ENCODE data around the gene MTUS2. TPM values are rescaled to one million over a fixed set of nuclear protein-coding genes. Genes with fewer than 3 reads are reported as not detected.

The MTUS2 gene
- total and polyA plus RNA-seq, 5 donors from 2014 or later, result 0.02 to 0.03 (median 0.03) TPM; not detected in 2

- no peaks in the 10 kb centered on the region for H3K27me3 ChIP-seq (ENCODE audit: control insufficient read depth, insufficient read depth, low read length)
- ATAC-seq (ENCODE audit: low read depth in 2 of 2) (no peak), DNase-seq (no peak)
- Mint-ChIP-seq H3K27ac (no peak overlapping the region), H3K9me3 (peaks cover 0 to 2% (median 0%) of the 10 kb centered on the region in 7 donors), H3K27me3 (peaks cover 10% of the 10 kb centered on the region), H3K4me3 (no peak overlapping the region), H3K4me1 (no peaks in the 10 kb centered on the region), H3K36me3 (no peaks in the 10 kb centered on the region)
- no peak overlapping the region for H3K27ac ChIP-seq (ENCODE audit: insufficient read depth, low read length, poor library complexity, severe bottlenecking)
- H3K4me3 ChIP-seq (ENCODE audit: low read depth, low read length), result no peak overlapping the region
- H3K4me1 ChIP-seq (ENCODE audit: control insufficient read depth, insufficient read depth, low read length, poor library complexity, severe bottlenecking), result no peaks in the 10 kb centered on the region
- H3K9me3 ChIP-seq (ENCODE audit: control insufficient read depth in 2 of 2, low read length in 2 of 2), result no peaks in the 10 kb centered on the region
- H3K36me3 ChIP-seq (ENCODE audit: control insufficient read depth, insufficient read depth, low read length), result no peaks in the 10 kb centered on the region
These were observed 467.1 kb downstream of the MTUS2 start for GRCh38 chr13:29287237-29287636.

GRCh38 chr13:29292045-29292444 lies 471.9 kb downstream of the MTUS2 start:
- Mint-ChIP-seq H3K4me3 (no peak overlapping the region), H3K36me3 (no peaks in the 10 kb centered on the region), H3K27ac (no peak overlapping the region)

GRCh38 chr13:29294821-29295220 lies 474.7 kb downstream of the MTUS2 start:
- no peaks in the 10 kb centered on the region for H3K36me3 ChIP-seq (ENCODE audit: control insufficient read depth, insufficient read depth, low read length)
- no peak overlapping the region for H3K4me3 ChIP-seq (ENCODE audit: low read depth, low read length)
- H3K27ac ChIP-seq (ENCODE audit: insufficient read depth, low read length, poor library complexity, severe bottlenecking), result no peak overlapping the region
- DNase-seq, result no peak
- ATAC-seq (ENCODE audit: low read depth in 2 of 2), result no peak
- Mint-ChIP-seq H3K27ac (no peak overlapping the region), H3K36me3 (no peaks in the 10 kb centered on the region), H3K9me3 (peaks cover 0 to 5% (median 0%) of the 10 kb centered on the region in 7 donors), H3K27me3 (peaks cover 5% of the 10 kb centered on the region), H3K4me1 (no peaks in the 10 kb centered on the region), H3K4me3 (no peak overlapping the region)
- H3K4me1 ChIP-seq (ENCODE audit: control insufficient read depth, insufficient read depth, low read length, poor library complexity, severe bottlenecking), result no peaks in the 10 kb centered on the region
- H3K27me3 ChIP-seq (ENCODE audit: control insufficient read depth, insufficient read depth, low read length), result peaks cover 2% of the 10 kb centered on the region
- H3K9me3 ChIP-seq (ENCODE audit: control insufficient read depth in 2 of 2, low read length in 2 of 2), result peaks cover 0 to 2% of the 10 kb centered on the region in 2 experiments

More at GRCh38 chr13:29292045-29292444, 471.9 kb downstream of the MTUS2 start:
- no peaks in the 10 kb centered on the region for H3K27me3 ChIP-seq (ENCODE audit: control insufficient read depth, insufficient read depth, low read length)
- DNase-seq (no peak), ATAC-seq (ENCODE audit: low read depth in 2 of 2) (no peak)
- no peak overlapping the region for H3K4me3 ChIP-seq (ENCODE audit: low read depth, low read length)
- H3K36me3 ChIP-seq (ENCODE audit: control insufficient read depth, insufficient read depth, low read length), result no peaks in the 10 kb centered on the region
- Mint-ChIP-seq H3K9me3 (peaks cover 0 to 5% (median 0%) of the 10 kb centered on the region in 7 donors), H3K27me3 (no peaks in the 10 kb centered on the region), H3K4me1 (no peaks in the 10 kb centered on the region)
- H3K9me3 ChIP-seq (ENCODE audit: control insufficient read depth in 2 of 2, low read length in 2 of 2), result peaks cover 0 to 2% of the 10 kb centered on the region in 2 experiments
- H3K27ac ChIP-seq (ENCODE audit: insufficient read depth, low read length, poor library complexity, severe bottlenecking), result no peak overlapping the region
- no peaks in the 10 kb centered on the region for H3K4me1 ChIP-seq (ENCODE audit: control insufficient read depth, insufficient read depth, low read length, poor library complexity, severe bottlenecking)

GRCh38 chr13:29301027-29301426 lies 480.9 kb downstream of the MTUS2 start:
- Histone ChIP-seq H3K9me3 (ENCODE audit: control insufficient read depth in 2 of 2, low read length in 2 of 2) (peaks cover 0 to 11% of the 10 kb centered on the region in 2 experiments), H3K36me3 (ENCODE audit: control insufficient read depth, insufficient read depth, low read length) (no peaks in the 10 kb centered on the region), H3K27me3 (ENCODE audit: control insufficient read depth, insufficient read depth, low read length) (peaks cover 4% of the 10 kb centered on the region), H3K27ac (ENCODE audit: insufficient read depth, low read length, poor library complexity, severe bottlenecking) (no peak overlapping the region), H3K4me3 (ENCODE audit: low read depth, low read length) (no peak overlapping the region), H3K4me1 (ENCODE audit: control insufficient read depth, insufficient read depth, low read length, poor library complexity, severe bottlenecking) (no peaks in the 10 kb centered on the region)
- Mint-ChIP-seq H3K27ac (no peak overlapping the region), H3K9me3 (peaks cover 6 to 36% (median 7%) of the 10 kb centered on the region in 7 donors), H3K27me3 (peaks cover 10% of the 10 kb centered on the region), H3K4me3 (no peak overlapping the region), H3K4me1 (no peaks in the 10 kb centered on the region), H3K36me3 (no peaks in the 10 kb centered on the region)
- ATAC-seq (ENCODE audit: low read depth in 2 of 2), result no peak
- no peak for DNase-seq

- H3K27ac ChIP-seq (ENCODE audit: insufficient read depth, low read length, poor library complexity, severe bottlenecking), result no peak overlapping the region
- no peak for DNase-seq
These were observed 484.0 kb downstream of the MTUS2 start for GRCh38 chr13:29304148-29304547.

GRCh38 chr13:29310806-29311205 lies 490.7 kb downstream of the MTUS2 start:
- peaks cover 0 to 13% (median 1%) of the 10 kb centered on the region in 7 donors for H3K9me3 Mint-ChIP-seq
- Histone ChIP-seq H3K27ac (ENCODE audit: insufficient read depth, low read length, poor library complexity, severe bottlenecking) (no peak overlapping the region), H3K9me3 (ENCODE audit: control insufficient read depth in 2 of 2, low read length in 2 of 2) (no peaks in the 10 kb centered on the region), H3K27me3 (ENCODE audit: control insufficient read depth, insufficient read depth, low read length) (no peaks in the 10 kb centered on the region), H3K4me3 (ENCODE audit: low read depth, low read length) (no peak overlapping the region), H3K4me1 (ENCODE audit: control insufficient read depth, insufficient read depth, low read length, poor library complexity, severe bottlenecking) (no peaks in the 10 kb centered on the region), H3K36me3 (ENCODE audit: control insufficient read depth, insufficient read depth, low read length) (no peaks in the 10 kb centered on the region)
- ATAC-seq (ENCODE audit: low read depth in 2 of 2) (no peak), DNase-seq (no peak)
- H3K4me3 Mint-ChIP-seq, result no peak overlapping the region
- H3K27me3 Mint-ChIP-seq, result no peaks in the 10 kb centered on the region
- H3K4me1 Mint-ChIP-seq, result no peaks in the 10 kb centered on the region
- H3K27ac Mint-ChIP-seq, result no peak overlapping the region
- H3K36me3 Mint-ChIP-seq, result no peaks in the 10 kb centered on the region

More at GRCh38 chr13:29304148-29304547, 484.0 kb downstream of the MTUS2 start:
- no peak overlapping the region for H3K27ac Mint-ChIP-seq
- H3K9me3 Mint-ChIP-seq, result peaks cover 6 to 42% (median 9%) of the 10 kb centered on the region in 7 donors
- peaks cover 6% of the 10 kb centered on the region for H3K27me3 Mint-ChIP-seq
- H3K36me3 ChIP-seq (ENCODE audit: control insufficient read depth, insufficient read depth, low read length), result no peaks in the 10 kb centered on the region
- H3K36me3 Mint-ChIP-seq, result no peaks in the 10 kb centered on the region
- H3K4me3 Mint-ChIP-seq, result no peak overlapping the region
- H3K9me3 ChIP-seq (ENCODE audit: control insufficient read depth in 2 of 2, low read length in 2 of 2), result peaks cover 0 to 11% of the 10 kb centered on the region in 2 experiments
- ATAC-seq (ENCODE audit: low read depth in 2 of 2), result no peak
- H3K4me3 ChIP-seq (ENCODE audit: low read depth, low read length), result no peak overlapping the region
- H3K27me3 ChIP-seq (ENCODE audit: control insufficient read depth, insufficient read depth, low read length), result peaks cover 2% of the 10 kb centered on the region
- H3K4me1 ChIP-seq (ENCODE audit: control insufficient read depth, insufficient read depth, low read length, poor library complexity, severe bottlenecking), result no peaks in the 10 kb centered on the region
- no peaks in the 10 kb centered on the region for H3K4me1 Mint-ChIP-seq

- no peaks in the 10 kb centered on the region for H3K27me3 ChIP-seq (ENCODE audit: control insufficient read depth, insufficient read depth, low read length)
- DNase-seq (no peak), ATAC-seq (ENCODE audit: low read depth in 2 of 2) (peak in 1 of 2 donors; percentile 16)
- no peak overlapping the region for H3K27ac ChIP-seq (ENCODE audit: insufficient read depth, low read length, poor library complexity, severe bottlenecking)
- Mint-ChIP-seq H3K4me3 (no peak overlapping the region), H3K4me1 (no peaks in the 10 kb centered on the region), H3K9me3 (peaks cover 0 to 3% (median 0%) of the 10 kb centered on the region in 7 donors), H3K27ac (no peak overlapping the region), H3K36me3 (no peaks in the 10 kb centered on the region), H3K27me3 (no peaks in the 10 kb centered on the region)
- H3K9me3 ChIP-seq (ENCODE audit: control insufficient read depth in 2 of 2, low read length in 2 of 2), result no peaks in the 10 kb centered on the region
- no peaks in the 10 kb centered on the region for H3K4me1 ChIP-seq (ENCODE audit: control insufficient read depth, insufficient read depth, low read length, poor library complexity, severe bottlenecking)
- H3K36me3 ChIP-seq (ENCODE audit: control insufficient read depth, insufficient read depth, low read length), result no peaks in the 10 kb centered on the region
- no peak overlapping the region for H3K4me3 ChIP-seq (ENCODE audit: low read depth, low read length)
These were observed 495.7 kb downstream of the MTUS2 start for GRCh38 chr13:29315847-29316246.

- Histone ChIP-seq H3K4me3 (ENCODE audit: low read depth, low read length) (no peak overlapping the region), H3K4me1 (ENCODE audit: control insufficient read depth, insufficient read depth, low read length, poor library complexity, severe bottlenecking) (no peaks in the 10 kb centered on the region), H3K27me3 (ENCODE audit: control insufficient read depth, insufficient read depth, low read length) (no peaks in the 10 kb centered on the region), H3K36me3 (ENCODE audit: control insufficient read depth, insufficient read depth, low read length) (no peaks in the 10 kb centered on the region), H3K9me3 (ENCODE audit: control insufficient read depth in 2 of 2, low read length in 2 of 2) (no peaks in the 10 kb centered on the region), H3K27ac (ENCODE audit: insufficient read depth, low read length, poor library complexity, severe bottlenecking) (no peak overlapping the region)
- Mint-ChIP-seq H3K36me3 (no peaks in the 10 kb centered on the region), H3K9me3 (peaks cover 0 to 5% (median 0%) of the 10 kb centered on the region in 7 donors), H3K27ac (peak overlapping the region in 1 of 3 donors; percentile 46), H3K4me3 (no peak overlapping the region), H3K27me3 (no peaks in the 10 kb centered on the region), H3K4me1 (no peaks in the 10 kb centered on the region)
- ATAC-seq (ENCODE audit: low read depth in 2 of 2) (no peak), DNase-seq (no peak)
These were observed 497.7 kb downstream of the MTUS2 start for GRCh38 chr13:29317828-29318227.
